ENCODE results near the gene ZNF521.
"Not testable (repeated sequence)": the region's sequence is repeated elsewhere in the genome, so short reads cannot be mapped to it uniquely, and the experiment has no call there.

Gene ZNF521

DNA sequence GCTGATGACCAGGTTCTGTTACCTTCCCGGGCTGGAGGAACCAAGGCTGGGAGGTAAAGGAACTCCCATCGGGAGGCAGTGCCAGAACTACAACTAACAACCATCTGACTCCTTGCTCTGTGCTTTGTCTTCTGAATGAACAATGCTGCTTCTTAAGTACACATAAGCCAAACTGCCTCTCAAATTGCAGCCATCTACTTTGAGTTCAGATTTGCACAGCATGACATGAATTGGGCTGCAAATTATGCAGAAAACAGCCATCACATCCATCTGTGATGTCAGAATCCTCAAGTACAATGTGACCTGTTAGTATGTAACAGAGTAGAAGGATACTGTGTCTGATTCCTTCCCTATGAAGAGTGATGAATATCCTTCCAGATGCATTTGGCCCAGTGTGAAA is 290.6 kb downstream of the ZNF521 start:
- DNase-seq: no peak

DNA sequence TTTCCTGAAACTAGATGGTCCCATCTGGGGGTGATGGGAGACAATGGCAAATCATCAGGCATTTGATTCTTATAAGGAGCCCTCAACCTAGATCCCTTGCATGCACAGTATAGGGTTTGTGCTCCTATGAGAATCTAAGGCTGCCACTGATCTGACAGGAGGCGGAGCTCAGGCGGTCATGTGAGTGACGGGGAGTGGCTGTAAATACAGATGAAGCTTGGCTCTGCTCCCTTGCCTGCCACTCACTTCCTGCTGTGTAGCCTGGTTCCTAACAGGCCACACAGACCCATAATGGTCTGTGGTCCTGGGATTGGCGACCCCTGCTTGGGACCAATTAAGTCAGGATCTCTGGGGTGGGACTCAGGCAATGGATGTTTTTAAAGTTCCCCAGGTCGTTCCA is 293.4 kb downstream of the ZNF521 start:
- DNase-seq: no peak

DNA sequence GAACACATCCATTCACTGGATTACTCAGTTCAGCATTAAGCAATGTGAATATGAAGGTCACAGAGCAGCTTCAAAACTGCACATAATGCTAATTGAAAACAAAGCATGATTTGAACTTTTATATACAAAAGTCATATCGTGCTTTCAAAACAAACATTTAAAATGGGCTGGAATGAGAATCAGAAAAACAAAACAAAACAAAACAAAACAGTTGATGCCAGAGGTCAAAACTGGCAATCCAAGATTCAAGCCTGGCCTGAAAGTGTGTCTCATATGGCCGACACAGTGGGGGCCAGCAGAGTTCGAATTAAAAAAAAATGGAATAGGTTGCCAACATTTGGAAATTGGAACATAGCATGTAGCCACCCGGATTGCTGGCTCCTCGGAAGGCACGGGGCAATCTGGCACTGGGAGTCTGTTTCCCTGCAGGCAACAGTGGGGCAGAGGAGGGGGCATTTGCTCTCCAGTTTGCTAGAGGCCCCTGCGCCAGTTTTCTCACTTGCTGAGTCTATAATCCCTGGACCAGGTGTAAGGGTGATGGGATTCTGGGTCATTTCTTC is 294.4 kb downstream of the ZNF521 start:
- no peak for DNase-seq

- DNase-seq: no peak
Observed at GRCh38 chr18:25056429-25056828, 295.5 kb downstream of the ZNF521 start.

- DNase-seq: no peak
Observed at GRCh38 chr18:25055076-25055475, 296.9 kb downstream of the ZNF521 start.

DNA sequence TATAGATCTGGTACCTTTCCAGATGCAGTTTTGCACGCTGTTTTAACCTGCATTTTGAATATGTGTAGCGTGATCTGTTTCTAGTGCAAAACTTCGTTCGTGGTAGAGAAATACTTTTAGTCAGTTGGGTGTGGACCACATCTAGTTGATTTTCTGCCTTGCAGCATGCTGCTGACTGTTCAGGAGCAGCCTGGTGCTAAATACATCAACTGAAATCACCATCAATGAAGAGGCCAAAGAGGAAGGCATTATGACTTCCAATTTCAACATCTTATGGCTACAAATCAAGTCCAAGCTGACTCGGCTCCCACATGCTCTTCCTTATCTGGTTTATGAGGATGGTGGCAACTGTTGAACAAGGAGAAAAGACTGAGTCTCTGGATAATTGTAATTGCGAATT is 298.5 kb downstream of the ZNF521 start:
- DNase-seq: no peak

DNA sequence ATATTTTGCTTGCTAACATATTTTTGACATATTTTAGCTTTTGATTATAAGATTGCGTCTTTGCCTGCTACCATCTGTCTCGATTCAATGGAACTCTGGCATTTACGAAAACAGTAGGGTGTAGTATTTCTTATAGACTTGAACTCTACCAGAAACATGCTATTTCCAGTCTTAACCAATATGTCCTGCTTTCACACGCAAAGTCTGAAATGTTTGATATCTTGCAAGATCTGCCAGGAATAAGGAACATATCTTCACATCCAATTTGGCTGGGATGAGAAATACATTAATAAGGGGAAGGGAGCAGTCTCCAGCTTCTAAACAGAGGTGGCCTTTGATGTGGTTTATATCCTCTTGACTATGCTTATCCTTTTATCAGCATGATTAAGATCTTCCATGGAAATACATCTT is 299.4 kb downstream of the ZNF521 start:
- no peak for DNase-seq

DNA sequence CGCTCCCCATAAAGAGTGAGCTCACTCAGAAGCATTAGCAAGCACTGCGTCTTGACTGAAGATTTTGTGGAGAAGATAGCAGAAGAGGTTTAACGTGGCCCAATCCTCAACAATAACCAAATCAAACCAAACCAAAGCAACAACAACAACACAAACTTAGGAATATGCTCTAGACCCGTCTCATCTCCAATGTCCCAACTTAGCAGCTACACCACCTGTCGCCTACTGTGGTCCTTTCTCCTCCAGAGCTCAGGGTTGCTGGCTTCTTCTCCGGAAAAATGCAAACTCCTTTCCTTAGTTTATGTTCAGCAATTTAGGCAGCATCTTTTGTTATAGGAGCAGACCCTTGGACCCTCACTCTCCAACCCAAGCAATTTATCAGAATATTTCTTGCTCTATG is 301.4 kb downstream of the ZNF521 start:
- DNase-seq: no peak

GRCh38 chr18:25047983-25048382 is 304.0 kb downstream of the ZNF521 start:
- DNase-seq: no peak

DNA sequence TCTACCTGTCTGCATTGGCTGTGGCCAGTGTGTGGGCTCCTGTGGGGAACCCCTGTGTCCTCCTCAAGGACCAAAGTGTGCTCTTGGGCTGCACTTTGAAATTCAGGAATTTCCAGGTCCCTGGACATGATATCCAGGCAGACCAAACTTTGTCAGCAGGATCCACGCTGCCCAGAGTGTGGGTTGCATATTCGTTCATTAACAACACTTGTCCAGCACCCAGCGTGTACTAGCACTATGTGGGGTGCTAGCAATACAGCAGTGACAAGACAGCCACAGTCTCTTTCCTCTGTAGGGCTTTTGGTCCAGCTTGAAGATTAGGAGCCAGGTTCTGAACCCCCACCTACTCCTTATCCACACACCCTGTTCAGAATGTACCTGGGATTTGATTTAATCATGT is 304.5 kb downstream of the ZNF521 start:
- DNase-seq: no peak

DNA sequence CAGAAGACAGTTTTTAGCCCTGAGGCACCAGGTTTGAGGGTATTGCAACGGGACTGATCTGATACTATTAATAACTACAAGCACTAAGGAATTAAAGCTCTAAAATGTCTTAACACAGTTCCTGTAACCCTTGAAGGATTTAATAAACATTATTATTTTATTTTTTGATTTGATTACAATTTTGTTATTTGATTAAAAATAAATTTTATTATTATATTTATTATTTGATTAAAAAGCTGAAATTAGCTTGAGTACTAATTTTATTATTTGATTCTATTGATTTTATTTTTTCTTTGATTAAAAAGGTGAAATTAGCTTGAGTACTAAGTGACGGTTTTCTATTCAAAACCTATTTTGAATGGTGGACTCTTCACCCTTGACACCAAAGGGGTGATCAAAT is 307.3 kb downstream of the ZNF521 start:
- DNase-seq: no peak

- DNase-seq: no peak
Observed at GRCh38 chr18:25043104-25043503, 308.9 kb downstream of the ZNF521 start.

DNA sequence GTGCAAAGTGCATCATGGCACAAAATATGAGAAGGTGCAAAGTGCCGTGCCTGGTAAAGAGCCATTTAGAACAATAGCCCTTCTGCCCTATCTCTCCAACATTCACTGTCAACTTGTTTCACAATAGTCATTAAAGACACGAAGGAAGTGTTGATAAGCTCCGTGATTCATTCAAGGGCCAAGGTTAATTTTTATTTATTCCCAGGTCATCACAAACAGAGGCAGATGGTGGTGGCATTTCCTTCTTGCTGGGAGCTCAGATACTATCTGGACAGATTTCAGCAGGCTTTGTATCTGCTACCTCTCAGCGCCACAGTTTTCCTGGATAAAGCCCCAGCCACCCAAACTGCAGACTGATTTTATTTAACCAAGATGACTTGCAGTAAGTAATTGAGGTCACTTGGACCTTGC is 309.3 kb downstream of the ZNF521 start:
- no peak for DNase-seq

DNA sequence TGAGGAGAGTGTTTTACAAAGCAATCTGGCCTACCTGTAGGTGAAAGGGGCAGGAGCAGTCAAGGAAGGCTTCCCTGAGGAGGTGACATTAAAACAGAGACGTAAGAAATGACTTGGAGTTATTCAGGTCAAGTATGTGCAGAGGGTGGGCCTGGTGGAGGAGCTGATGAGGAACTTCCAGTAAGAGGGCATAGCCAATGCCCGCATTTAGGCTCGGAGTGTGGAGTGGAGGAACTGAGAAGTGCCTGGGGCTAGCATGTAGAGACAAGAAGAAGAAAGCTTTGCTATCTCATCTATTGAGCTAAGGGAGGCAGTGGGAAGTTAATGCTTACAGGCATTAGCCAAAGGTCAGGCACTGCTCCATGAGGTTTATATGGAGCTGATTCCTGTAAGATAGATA is 312.2 kb downstream of the ZNF521 start:
- no peak for DNase-seq

DNA sequence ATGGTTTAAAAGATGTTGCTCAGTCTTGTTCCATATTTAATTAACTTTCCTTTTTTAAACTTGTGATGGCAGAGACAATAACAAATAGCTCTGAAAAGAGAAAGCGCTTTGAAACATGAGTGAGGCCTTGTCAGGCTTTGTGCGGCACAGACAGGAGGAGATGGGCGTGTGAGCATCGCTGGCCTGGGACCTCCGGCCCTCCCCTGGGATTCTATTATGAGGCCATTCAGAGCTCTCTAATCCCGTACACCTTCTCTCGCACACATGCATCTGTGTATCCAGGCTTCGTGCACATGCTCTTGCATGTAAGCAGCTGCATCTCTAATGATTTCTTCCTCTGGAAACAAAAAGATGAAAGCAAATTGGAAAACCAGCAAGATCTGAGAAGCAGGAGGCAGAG is 313.7 kb downstream of the ZNF521 start:
- DNase-seq: no peak

DNA sequence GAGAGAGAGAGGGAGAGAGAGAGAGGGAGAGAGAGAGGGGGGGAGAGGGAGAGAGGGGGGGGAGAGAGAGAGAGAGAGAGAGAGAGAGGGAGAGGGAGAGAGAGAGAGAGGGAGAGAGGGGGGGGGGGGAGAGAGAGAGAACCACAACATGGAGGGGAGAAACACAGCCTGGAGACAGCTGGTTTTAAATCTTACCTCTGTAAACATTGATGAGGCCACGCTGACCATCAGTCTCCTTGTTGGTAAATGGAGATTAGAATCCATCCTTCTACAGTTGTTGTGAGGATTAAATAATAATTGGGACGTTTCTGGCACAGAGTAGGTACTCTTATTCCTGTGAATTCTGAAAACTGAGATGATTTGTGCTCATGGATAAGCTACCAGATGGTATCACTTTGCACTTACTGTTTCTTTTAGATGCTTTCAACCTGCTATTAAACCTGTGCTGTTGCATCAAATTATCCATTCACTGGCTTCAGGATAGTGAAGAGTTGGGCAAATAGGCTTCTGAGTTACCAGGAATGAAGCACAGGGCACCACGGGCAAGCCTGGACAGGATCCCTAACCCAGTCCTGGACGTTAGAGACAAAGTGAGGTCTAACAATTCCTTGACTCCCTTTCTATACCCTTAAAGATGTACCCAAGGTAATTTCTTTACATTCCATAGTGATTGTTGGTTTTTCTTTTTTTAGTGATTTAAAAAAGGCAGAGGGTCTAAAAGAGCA is 318.1 kb downstream of the ZNF521 start:
- no peak for DNase-seq

DNA sequence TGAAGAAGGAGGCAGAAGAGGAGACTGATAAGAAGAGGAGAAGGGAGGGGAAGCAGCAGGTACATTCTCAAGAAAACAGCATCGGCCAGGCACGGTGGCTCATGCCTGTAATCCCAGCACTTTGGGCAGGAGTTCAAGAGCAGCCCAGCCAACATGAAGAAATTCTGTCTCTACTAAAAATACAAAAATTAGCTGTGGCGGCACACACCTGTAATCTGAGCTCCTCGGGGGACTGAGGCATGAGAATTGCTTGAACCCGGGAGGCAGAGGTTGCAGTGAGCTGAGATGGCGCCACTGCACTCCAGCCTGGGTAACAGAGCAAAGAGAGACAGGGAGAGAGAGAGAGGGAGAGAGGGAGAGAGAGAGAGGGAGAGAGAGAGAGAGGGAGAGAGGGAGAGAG is 318.8 kb downstream of the ZNF521 start:
- not testable (repeated sequence) for DNase-seq

- no peak for DNase-seq
Observed at GRCh38 chr18:25029802-25030201, 322.2 kb downstream of the ZNF521 start.

GRCh38 chr18:25019931-25020330 is 332.0 kb downstream of the ZNF521 start:
- no peak for DNase-seq

DNA sequence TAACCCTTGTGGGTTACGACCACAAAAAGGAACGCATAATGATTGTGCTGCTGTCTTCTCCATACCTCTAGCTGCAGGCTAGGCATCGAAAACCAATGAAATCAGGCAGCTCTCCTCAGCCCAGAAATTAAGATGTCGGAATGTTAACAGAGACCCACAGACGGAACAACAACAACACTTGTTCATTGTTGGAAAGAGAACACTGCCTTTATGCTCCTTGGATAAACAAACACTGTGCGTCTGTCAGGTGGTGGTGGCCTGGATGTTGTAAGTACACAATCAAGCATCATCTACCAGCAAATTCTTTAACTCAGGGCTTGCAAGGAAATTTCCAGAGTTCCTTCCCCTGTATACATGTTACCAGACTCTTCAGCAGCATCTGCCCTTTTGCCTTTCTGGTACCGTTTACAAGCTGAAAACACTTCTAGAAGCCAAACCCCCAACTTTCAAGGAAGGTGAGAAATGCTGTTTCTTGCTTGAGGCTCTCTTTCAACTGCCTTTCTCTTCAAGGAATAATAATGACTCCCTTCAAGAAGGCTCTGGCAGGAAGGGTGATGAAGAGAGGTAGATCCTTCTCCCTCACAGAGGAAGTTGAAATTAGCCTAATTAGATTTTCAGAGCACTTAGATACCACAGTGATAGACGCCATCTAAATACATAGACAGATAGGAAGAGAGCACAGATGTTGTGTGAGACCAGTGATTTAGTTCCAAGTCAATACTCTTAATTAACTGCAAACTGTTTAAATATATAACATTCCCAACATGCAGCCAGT is 332.7 kb downstream of the ZNF521 start:
- no peak for DNase-seq

GRCh38 chr18:25016666-25017065 is 335.3 kb downstream of the ZNF521 start:
- DNase-seq: no peak

GRCh38 chr18:25016181-25016580 is 335.8 kb downstream of the ZNF521 start:
- DNase-seq: no peak

Measured in MV-4-11 (cell line).